HepG2 (cell line): Measurements from ENCODE around the gene SH2D3C. TPM values are rescaled to one million over a fixed set of nuclear protein-coding genes. Genes with fewer than 3 reads are reported as not detected.

ENCODE experiments used
- CCAR2 ChIP-seq: fragments of 200-400 bp; formaldehyde crosslinking; optimal IDR thresholded peaks from 2 replicates; pipeline ENCODE3; 2018; ENCODE audit warnings: low read depth, mild to moderate bottlenecking, low read length, moderate library complexity
- FIP1L1 ChIP-seq: fragments of 200-400 bp; formaldehyde crosslinking; IDR thresholded peaks from 2 replicates; pipeline ENCODE4 v1.6.1; 2018; ENCODE audit warnings: low read depth, mild to moderate bottlenecking, low read length, moderate library complexity, borderline replicate concordance; ENCODE audit not compliant: insufficient read depth
- FOXC1 ChIP-seq: sonication (generic); formaldehyde crosslinking; IDR thresholded peaks from 2 replicates; pipeline ENCODE4 v1.8.0; 2022; ENCODE audit warnings: mild to moderate bottlenecking, missing genetic modification reagents, borderline replicate concordance
- GABPA ChIP-seq, 2 experiments: IDR thresholded peaks; 2 replicates each; pipeline ENCODE4 v1.6.1; 2011 to 2016; ENCODE audit warnings: low read depth in 2 of 2, low read length in 1 of 2, missing biosample characterization in 1 of 2, missing genetic modification characterization in 1 of 2
- HNRNPH1 ChIP-seq: fragments of 200-400 bp; formaldehyde crosslinking; optimal IDR thresholded peaks from 2 replicates; pipeline ENCODE3; 2017; ENCODE audit warnings: mild to moderate bottlenecking, low read depth, low read length
- KDM4B ChIP-seq: sonication (generic); formaldehyde crosslinking; IDR thresholded peaks from 2 replicates; pipeline ENCODE4 v1.4.0; 2020; ENCODE audit warnings: missing genetic modification reagents
- RBM22 ChIP-seq: fragments of 200-400 bp; formaldehyde crosslinking; optimal IDR thresholded peaks from 2 replicates; pipeline ENCODE3; 2017; ENCODE audit warnings: mild to moderate bottlenecking, low read length, moderate library complexity
- SATB2 ChIP-seq: sonication (generic); formaldehyde crosslinking; IDR thresholded peaks from 2 replicates; pipeline ENCODE4 v1.5.0; 2020; ENCODE audit warnings: missing genetic modification reagents
- ZMYM4 ChIP-seq: sonication (generic); formaldehyde crosslinking; IDR thresholded peaks from 2 replicates; pipeline ENCODE4 v1.8.1; 2023; ENCODE audit warnings: mild to moderate bottlenecking, missing genetic modification reagents
- ZNF17 ChIP-seq: sonication (generic); formaldehyde crosslinking; IDR thresholded peaks from 2 replicates; pipeline ENCODE4 v1.5.0; 2020; ENCODE audit warnings: mild to moderate bottlenecking, missing genetic modification reagents
- ZNF367 ChIP-seq: sonication (generic); formaldehyde crosslinking; IDR thresholded peaks from 2 replicates; pipeline ENCODE4 v1.4.0; 2020; ENCODE audit warnings: missing genetic modification reagents, borderline replicate concordance
- polyA plus RNA-seq, 8 experiments: library from polyadenylated mRNA; depleted of rRNA in 3 of 8; stranded (reverse) in 7 of 8; unstranded in 1 of 8; fragments of >200 nt; fragmentation: Illumina TruSeq in 4 of 8; extraction: Trizol in 4 of 8; gene quantifications; 2 replicates each; pipeline versions ENCODE4 v1.2.1 to v1.2.3, GENCODE V29; 2011 to 2016; ENCODE audit warnings: low read depth in 4 of 8, missing spikeins in 1 of 8, mixed read lengths in 1 of 8; ENCODE audit not compliant: insufficient read depth in 1 of 8
- total RNA-seq, 5 experiments: library from RNA; depleted of rRNA; stranded (reverse); fragments of >200 nt; fragmentation: Illumina TruSeq; extraction: Trizol; gene quantifications; 2 replicates each; pipeline ENCODE4 v1.2.3, GENCODE V29; 2016; ENCODE audit warnings: low read depth in 1 of 5
- TF ChIP-seq, protein P1 (sequence below): sonication (generic); formaldehyde crosslinking; IDR thresholded peaks from 2 replicates; pipeline ENCODE4 v1.4.0; 2020; ENCODE audit warnings: mild to moderate bottlenecking, missing genetic modification reagents
- TF ChIP-seq, protein P2 (sequence below): sonication (generic); formaldehyde crosslinking; IDR thresholded peaks from 2 replicates; pipeline ENCODE4 v1.4.0; 2020; ENCODE audit warnings: missing genetic modification reagents
- TF ChIP-seq, protein P3 (sequence below): sonication (generic); formaldehyde crosslinking; IDR thresholded peaks from 2 replicates; pipeline ENCODE4 v1.8.1; 2023; ENCODE audit warnings: mild to moderate bottlenecking, missing genetic modification reagents
- TF ChIP-seq, protein P4 (sequence below): sonication (generic); formaldehyde crosslinking; IDR thresholded peaks from 2 replicates; pipeline ENCODE4 v1.4.0; 2020; ENCODE audit warnings: missing genetic modification reagents
- TF ChIP-seq, protein P5 (sequence below): IDR thresholded peaks from 2 replicates; pipeline ENCODE4 v1.6.1; 2012; ENCODE audit warnings: inconsistent platforms

The SH2D3C gene
- total and polyA plus RNA-seq, 2 of the 13 experiments (the other 11 are each of a cell fraction or from before 2014, with no cell fraction given): not detected

DNA sequence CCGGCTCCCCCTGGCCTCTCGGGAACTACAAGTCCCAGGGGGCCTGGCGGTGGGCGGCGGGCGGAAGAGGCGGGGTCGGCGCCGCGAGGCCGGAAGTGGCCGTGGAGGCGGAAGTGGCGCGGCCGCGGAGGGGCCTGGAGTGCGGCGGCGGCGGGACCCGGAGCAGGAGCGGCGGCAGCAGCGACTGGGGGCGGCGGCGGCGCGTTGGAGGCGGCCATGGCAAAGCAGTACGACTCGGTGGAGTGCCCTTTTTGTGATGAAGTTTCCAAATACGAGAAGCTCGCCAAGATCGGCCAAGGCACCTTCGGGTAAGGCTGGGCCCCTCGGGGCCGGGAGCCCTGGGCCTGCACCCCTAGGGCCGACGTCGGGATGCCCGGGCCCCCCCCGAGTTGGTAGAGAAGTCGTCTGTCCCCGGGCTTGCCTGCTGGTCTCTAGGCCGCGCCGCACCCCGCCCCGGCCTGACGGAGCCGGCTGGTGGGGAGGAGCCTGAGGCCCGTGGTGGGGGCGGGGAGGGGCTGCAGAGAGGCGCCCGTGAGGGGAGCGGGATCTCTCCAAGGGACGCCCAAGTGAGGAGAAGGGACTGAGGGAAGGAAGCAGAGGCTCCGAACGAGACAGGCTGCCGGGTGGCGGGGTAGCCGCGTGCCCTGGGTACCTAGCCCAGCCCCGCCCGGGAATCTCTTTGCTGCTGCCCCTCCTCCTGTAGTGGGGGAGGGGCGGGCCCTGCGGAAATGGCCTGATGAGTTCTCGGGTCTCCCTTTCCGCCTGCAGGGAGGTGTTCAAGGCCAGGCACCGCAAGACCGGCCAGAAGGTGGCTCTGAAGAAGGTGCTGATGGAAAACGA, 7.7 kb upstream of the SH2D3C start, which contains the start of gene CDK9 (continued):
- TF ChIP-seq, protein P1, sequence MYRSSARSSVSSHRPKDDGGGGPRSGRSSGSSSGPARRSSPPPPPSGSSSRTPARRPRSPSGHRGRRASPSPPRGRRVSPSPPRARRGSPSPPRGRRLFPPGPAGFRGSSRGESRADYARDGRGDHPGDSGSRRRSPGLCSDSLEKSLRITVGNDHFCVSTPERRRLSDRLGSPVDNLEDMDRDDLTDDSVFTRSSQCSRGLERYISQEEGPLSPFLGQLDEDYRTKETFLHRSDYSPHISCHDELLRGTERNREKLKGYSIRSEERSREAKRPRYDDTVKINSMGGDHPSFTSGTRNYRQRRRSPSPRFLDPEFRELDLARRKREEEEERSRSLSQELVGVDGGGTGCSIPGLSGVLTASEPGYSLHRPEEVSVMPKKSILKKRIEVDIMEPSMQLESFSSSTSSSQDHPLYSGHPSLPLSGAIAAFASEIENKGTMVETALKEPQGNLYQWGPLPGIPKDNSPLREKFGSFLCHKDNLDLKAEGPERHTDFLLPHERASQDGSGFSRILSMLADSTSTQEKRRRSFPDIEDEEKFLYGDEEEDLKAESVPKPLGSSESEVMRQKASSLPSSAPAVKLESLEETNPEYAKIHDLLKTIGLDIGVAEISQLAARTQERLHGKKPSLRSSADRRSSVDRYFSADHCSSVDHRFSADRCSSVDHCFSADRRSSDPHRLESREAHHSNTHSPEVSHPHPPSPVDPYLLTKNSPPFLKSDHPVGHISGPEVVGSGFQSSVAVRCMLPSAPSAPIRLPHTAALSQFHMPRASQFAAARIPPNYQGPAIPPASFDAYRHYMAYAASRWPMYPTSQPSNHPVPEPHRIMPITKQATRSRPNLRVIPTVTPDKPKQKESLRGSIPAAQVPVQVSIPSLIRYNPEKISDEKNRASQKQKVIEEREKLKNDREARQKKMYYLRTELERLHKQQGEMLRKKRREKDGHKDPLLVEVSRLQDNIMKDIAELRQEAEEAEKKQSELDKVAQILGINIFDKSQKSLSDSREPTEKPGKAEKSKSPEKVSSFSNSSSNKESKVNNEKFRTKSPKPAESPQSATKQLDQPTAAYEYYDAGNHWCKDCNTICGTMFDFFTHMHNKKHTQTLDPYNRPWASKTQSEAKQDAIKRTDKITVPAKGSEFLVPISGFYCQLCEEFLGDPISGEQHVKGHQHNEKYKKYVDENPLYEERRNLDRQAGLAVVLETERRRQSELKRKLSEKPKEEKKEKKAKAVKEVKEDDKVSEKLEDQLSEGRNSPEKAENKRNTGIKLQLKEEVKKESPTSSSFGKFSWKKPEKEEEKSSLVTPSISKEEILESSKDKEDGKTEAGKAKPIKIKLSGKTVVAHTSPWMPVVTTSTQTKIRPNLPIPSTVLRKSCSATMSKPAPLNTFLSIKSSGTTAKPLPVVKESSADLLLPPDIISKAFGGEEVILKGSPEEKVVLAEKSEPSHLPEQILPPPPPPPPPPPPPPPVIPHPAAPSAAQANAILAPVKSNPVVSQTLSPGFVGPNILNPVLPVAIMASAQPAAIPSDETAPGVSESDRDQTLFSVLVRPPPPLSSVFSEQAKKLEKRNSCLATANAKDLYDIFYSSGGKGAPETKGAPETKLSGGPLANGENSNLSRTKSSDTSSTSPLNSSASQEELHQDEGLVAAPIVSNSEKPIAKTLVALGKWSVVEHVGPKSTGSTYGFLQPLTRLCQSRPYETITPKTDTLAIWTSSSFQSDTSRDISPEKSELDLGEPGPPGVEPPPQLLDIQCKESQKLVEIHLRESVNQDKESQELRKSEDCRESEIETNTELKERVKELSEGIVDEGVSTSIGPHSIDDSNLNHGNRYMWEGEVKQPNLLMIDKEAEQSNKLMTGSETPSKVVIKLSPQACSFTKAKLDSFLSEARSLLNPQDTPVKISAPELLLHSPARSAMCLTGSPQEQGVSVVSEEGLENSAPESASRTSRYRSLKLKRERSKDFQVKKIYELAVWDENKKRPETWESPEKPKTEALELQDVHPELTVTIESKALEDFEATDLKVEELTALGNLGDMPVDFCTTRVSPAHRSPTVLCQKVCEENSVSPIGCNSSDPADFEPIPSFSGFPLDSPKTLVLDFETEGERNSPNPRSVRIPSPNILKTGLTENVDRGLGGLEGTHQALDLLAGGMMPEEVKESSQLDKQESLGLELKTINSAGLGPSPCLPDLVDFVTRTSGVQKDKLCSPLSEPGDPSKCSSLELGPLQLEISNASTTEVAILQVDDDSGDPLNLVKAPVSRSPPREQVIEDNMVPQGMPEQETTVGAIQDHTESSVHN (CRISPR knock-in tag): no peak
- no peak for TF ChIP-seq RBM22
- TF ChIP-seq, protein P2, sequence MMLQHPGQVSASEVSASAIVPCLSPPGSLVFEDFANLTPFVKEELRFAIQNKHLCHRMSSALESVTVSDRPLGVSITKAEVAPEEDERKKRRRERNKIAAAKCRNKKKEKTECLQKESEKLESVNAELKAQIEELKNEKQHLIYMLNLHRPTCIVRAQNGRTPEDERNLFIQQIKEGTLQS (CRISPR knock-in tag): no peak
- no peak for TF ChIP-seq FIP1L1
- TF ChIP-seq ZMYM4 (CRISPR knock-in tag): no peak
- TF ChIP-seq, protein P3, sequence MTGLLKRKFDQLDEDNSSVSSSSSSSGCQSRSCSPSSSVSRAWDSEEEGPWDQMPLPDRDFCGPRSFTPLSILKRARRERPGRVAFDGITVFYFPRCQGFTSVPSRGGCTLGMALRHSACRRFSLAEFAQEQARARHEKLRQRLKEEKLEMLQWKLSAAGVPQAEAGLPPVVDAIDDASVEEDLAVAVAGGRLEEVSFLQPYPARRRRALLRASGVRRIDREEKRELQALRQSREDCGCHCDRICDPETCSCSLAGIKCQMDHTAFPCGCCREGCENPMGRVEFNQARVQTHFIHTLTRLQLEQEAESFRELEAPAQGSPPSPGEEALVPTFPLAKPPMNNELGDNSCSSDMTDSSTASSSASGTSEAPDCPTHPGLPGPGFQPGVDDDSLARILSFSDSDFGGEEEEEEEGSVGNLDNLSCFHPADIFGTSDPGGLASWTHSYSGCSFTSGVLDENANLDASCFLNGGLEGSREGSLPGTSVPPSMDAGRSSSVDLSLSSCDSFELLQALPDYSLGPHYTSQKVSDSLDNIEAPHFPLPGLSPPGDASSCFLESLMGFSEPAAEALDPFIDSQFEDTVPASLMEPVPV (CRISPR knock-in tag): 0 out of 2 replicates have a peak, but pooled peaks have one; percentile 52
- no peak for TF ChIP-seq HNRNPH1
- no peak for TF ChIP-seq KDM4B (CRISPR knock-in tag)
- TF ChIP-seq, protein P4, sequence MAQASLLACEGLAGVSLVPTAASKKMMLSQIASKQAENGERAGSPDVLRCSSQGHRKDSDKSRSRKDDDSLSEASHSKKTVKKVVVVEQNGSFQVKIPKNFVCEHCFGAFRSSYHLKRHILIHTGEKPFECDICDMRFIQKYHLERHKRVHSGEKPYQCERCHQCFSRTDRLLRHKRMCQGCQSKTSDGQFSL (CRISPR knock-in tag): no peak; the same call in none of the 2 replicates
- no peak for TF ChIP-seq CCAR2
- TF ChIP-seq, protein P5, sequence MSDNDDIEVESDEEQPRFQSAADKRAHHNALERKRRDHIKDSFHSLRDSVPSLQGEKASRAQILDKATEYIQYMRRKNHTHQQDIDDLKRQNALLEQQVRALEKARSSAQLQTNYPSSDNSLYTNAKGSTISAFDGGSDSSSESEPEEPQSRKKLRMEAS: peak; percentile 27
- TF ChIP-seq ZNF367: no peak
- peak; percentile 95 for TF ChIP-seq GABPA (IDR thresholded peaks at IDR 0.05; ENCODE audit: low read depth, low read length)
- TF ChIP-seq GABPA (CRISPR knock-in tag; IDR thresholded peaks at IDR 0.05; ENCODE audit: low read depth): peak; percentile 86
- TF ChIP-seq FOXC1 (CRISPR knock-in tag): no peak
- TF ChIP-seq ZNF17 (CRISPR knock-in tag): no peak
- no peak for TF ChIP-seq SATB2 (CRISPR knock-in tag)
